H1 (cell line): Measurements from ENCODE around the gene MAPRE2. TPM values are rescaled to one million over a fixed set of nuclear protein-coding genes. Genes with fewer than 3 reads are reported as not detected.

Experiments
- ASH2L ChIP-seq: fragments of 200-600, 300-600 bp; sonication (generic); IDR thresholded peaks from one replicate; pipeline ENCODE4 v1.7.1; 2017; ENCODE audit warnings: low read length
- ATF3 ChIP-seq: IDR thresholded peaks from 2 replicates; pipeline ENCODE4 v1.6.1; 2011; ENCODE audit warnings: low read depth, mild to moderate bottlenecking, low read length; ENCODE audit not compliant: insufficient read depth
- BACH1 ChIP-seq: IDR thresholded peaks from 2 replicates; pipeline ENCODE4 v1.6.1; 2012; ENCODE audit warnings: low read length, improper control_type of control experiment
- EGR1 ChIP-seq: IDR thresholded peaks from 2 replicates; pipeline ENCODE4 v1.6.1; 2011; ENCODE audit warnings: low read depth, low read length, borderline replicate concordance
- EZH2 ChIP-seq: fragments of 200-600 bp; sonication (generic); IDR thresholded peaks from 2 replicates; pipeline ENCODE4 v1.7.1; 2012; ENCODE audit warnings: low read depth, mild to moderate bottlenecking, moderate library complexity, low read length, inconsistent platforms; ENCODE audit not compliant: severe bottlenecking
- KDM4A ChIP-seq: IDR thresholded peaks from one replicate; pipeline ENCODE4 v1.7.1; 2012; ENCODE audit warnings: low read depth, mild to moderate bottlenecking, moderate library complexity, low read length, inconsistent platforms; ENCODE audit not compliant: severe bottlenecking
- MAFK ChIP-seq: IDR thresholded peaks from 2 replicates; pipeline ENCODE4 v1.6.1; 2012; ENCODE audit warnings: low read depth, mild to moderate bottlenecking, improper control_type of control experiment, low read length
- SAP30 ChIP-seq: fragments of 300-600 bp; sonication (generic); IDR thresholded peaks from 2 replicates; pipeline ENCODE4 v1.7.1; 2012; ENCODE audit warnings: low read length, moderate library complexity, mild to moderate bottlenecking, inconsistent platforms; ENCODE audit not compliant: insufficient read depth, insufficient replicate concordance
- TCF12 ChIP-seq: IDR thresholded peaks from 2 replicates; pipeline ENCODE4 v1.6.1; 2011; ENCODE audit warnings: low read depth, mild to moderate bottlenecking, low read length
- polyA plus RNA-seq, 7 experiments: library from polyadenylated mRNA; depleted of rRNA in 3 of 7; stranded (reverse) in 5 of 7; unstranded in 2 of 7; fragments of >200 nt in 5 of 7; fragments of 200-250 nt in 2 of 7; gene quantifications; 1 replicate in 5 of 7; 2 replicates in 1 of 7; 4 replicates in 1 of 7; pipeline versions ENCODE4 v1.2.1 to v1.2.3, GENCODE V29; 2011 to 2013; ENCODE audit warnings: missing spikeins in 2 of 7, mixed read lengths in 2 of 7
- total RNA-seq: library from RNA; stranded (reverse); fragmentation: NEBNext Ultra II Directional; extraction: Animal tissue kit (Norgen Biotek cat#: 25700); gene quantifications from 2 replicates; pipeline ENCODE4 v1.2.1, GENCODE V29; 2021

MAPRE2 gene
- total and polyA plus RNA-seq, 2 of the 8 experiments (the other 6 are each of a cell fraction or from before 2014, with no cell fraction given), result 32.6 to 33.1 TPM

GRCh38 chr18:35050028-35050546, 8.9 kb downstream of the MAPRE2 start (continued):
- TF ChIP-seq SAP30, result no peak
- no peak for TF ChIP-seq EZH2
- no peak for TF ChIP-seq ATF3
- no peak for TF ChIP-seq BACH1
- TF ChIP-seq TCF12, result no peak
- no peak for TF ChIP-seq MAFK
- TF ChIP-seq KDM4A, result no peak
- TF ChIP-seq ASH2L, result no peak
- no peak for TF ChIP-seq EGR1
